RWPE2 (cell line): ENCODE results near the gene INF2.

Experiments used
- ATAC-seq: fragments of 200-7000 bp; cut with Tn5 transposase; 3 replicates; pipeline ENCODE4 v1.9.1; 2021; ENCODE audit warnings: low read depth
- DNase-seq: peaks from one replicate; pipeline ENCODE4 v3.0.0-alpha.2; 2020; ENCODE audit warnings: low spot score
- H3K27ac ChIP-seq: fragments of 450-650 bp; 2 replicates; pipeline ENCODE4 v1.5.1; 2017; ENCODE audit warnings: mild to moderate bottlenecking; ENCODE audit not compliant: poor library complexity, severe bottlenecking
- H3K27me3 ChIP-seq: fragments of 250-450 bp; sonication (Bioruptor Pico); 2 replicates; pipeline ENCODE4 v1.5.1; 2021; ENCODE audit warnings: mild to moderate bottlenecking, moderate library complexity; ENCODE audit not compliant: insufficient read depth, poor library complexity, severe bottlenecking
- H3K36me3 ChIP-seq: fragments of 250-450 bp; sonication (Bioruptor Pico); 2 replicates; pipeline ENCODE4 v1.5.1; 2020; ENCODE audit warnings: low read depth, mild to moderate bottlenecking, moderate library complexity
- H3K4me1 ChIP-seq: fragments of 250-450 bp; sonication (Bioruptor Pico); 2 replicates; pipeline ENCODE4 v1.5.1; 2021; ENCODE audit warnings: mild to moderate bottlenecking, moderate library complexity; ENCODE audit not compliant: insufficient read depth, poor library complexity, severe bottlenecking
- H3K4me3 ChIP-seq: fragments of 250-450 bp; sonication (Bioruptor Pico); 2 replicates; pipeline ENCODE4 v1.5.1; 2021; ENCODE audit warnings: mild to moderate bottlenecking, moderate library complexity; ENCODE audit not compliant: severe bottlenecking
- H3K9me3 ChIP-seq: fragments of 250-450 bp; sonication (Bioruptor Pico); 2 replicates; pipeline ENCODE4 v1.5.1; 2021; ENCODE audit warnings: mild to moderate bottlenecking, moderate library complexity; ENCODE audit not compliant: severe bottlenecking
- TF ChIP-seq, protein P1 (sequence below): fragments of 450-650 bp; IDR thresholded peaks from one replicate; pipeline ENCODE4 v1.5.1; 2017; ENCODE audit warnings: mild to moderate bottlenecking, moderate library complexity; ENCODE audit not compliant: poor library complexity, severe bottlenecking

The INF2 gene

GRCh38 chr14:104717646-104718045, 28.2 kb downstream of the INF2 start:
- TF ChIP-seq, protein P1, sequence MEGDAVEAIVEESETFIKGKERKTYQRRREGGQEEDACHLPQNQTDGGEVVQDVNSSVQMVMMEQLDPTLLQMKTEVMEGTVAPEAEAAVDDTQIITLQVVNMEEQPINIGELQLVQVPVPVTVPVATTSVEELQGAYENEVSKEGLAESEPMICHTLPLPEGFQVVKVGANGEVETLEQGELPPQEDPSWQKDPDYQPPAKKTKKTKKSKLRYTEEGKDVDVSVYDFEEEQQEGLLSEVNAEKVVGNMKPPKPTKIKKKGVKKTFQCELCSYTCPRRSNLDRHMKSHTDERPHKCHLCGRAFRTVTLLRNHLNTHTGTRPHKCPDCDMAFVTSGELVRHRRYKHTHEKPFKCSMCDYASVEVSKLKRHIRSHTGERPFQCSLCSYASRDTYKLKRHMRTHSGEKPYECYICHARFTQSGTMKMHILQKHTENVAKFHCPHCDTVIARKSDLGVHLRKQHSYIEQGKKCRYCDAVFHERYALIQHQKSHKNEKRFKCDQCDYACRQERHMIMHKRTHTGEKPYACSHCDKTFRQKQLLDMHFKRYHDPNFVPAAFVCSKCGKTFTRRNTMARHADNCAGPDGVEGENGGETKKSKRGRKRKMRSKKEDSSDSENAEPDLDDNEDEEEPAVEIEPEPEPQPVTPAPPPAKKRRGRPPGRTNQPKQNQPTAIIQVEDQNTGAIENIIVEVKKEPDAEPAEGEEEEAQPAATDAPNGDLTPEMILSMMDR: no peak
- no peak for ATAC-seq

GRCh38 chr14:104718147-104718546, 28.7 kb downstream of the INF2 start:
- DNase-seq (no peak), ATAC-seq (no peak)
- Histone ChIP-seq H3K27me3 (no peaks in the 10 kb centered on the region), H3K27ac (no peak overlapping the region), H3K9me3 (no peaks in the 10 kb centered on the region), H3K4me3 (no peak overlapping the region), H3K36me3 (peaks cover 60% of the 10 kb centered on the region), H3K4me1 (no peaks in the 10 kb centered on the region)
- TF ChIP-seq, protein P1: no peak

More at GRCh38 chr14:104717646-104718045, 28.2 kb downstream of the INF2 start:
- no peak for DNase-seq
- H3K36me3 ChIP-seq: peaks cover 65% of the 10 kb centered on the region
- no peak overlapping the region for H3K4me3 ChIP-seq
- H3K9me3 ChIP-seq: no peaks in the 10 kb centered on the region
- H3K27me3 ChIP-seq: no peaks in the 10 kb centered on the region
- H3K27ac ChIP-seq: no peak overlapping the region
- H3K4me1 ChIP-seq: no peaks in the 10 kb centered on the region

DNA sequence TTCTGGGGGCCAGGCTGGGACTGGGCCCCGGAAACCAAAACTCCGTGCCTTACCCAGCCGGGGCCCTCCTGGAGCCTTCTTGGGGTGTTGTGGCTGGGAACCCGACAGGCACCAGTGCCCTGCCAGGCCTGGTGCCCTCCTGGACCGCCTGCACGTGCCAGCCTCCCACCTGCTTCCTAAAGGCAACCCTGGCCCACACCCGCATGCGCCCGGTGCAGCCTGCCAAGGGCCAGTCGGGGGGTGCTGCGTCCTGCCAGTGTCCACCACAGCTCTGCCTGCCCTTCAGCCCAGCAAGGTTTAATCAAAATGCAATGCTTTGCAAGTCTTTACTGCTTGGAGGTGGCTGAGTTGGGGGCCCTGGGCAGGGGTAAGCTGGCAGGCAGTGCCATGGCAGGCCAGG, 29.5 kb downstream of the INF2 start:
- H3K27me3 ChIP-seq: no peaks in the 10 kb centered on the region
- no peaks in the 10 kb centered on the region for H3K4me1 ChIP-seq
- TF ChIP-seq, protein P1: no peak
- H3K27ac ChIP-seq: no peak overlapping the region
- no peak overlapping the region for H3K4me3 ChIP-seq
- ATAC-seq (no peak), DNase-seq (no peak)
- H3K36me3 ChIP-seq: peaks cover 52% of the 10 kb centered on the region
- H3K9me3 ChIP-seq: no peaks in the 10 kb centered on the region

DNA sequence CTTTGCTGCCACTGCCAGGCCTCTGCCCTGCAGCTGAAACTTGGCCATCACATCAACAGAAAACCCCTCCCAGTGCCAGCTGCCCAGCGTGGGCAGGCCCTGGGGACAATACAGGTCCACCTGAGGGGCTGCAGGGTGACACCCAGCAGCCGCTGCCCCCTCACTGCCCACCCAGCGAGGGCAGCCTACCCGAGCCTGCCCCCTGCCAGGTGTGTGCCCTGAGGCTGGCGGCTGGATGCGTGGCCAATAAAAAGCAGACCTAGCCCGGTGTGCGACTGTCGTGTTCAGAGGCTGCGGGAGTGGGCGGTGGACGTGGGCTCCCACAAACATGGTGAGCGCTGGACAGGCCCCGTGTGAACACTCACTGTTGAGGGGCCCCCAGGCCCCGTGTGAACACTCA, 29.9 kb downstream of the INF2 start:
- Histone ChIP-seq H3K4me1 (no peaks in the 10 kb centered on the region), H3K27ac (no peak overlapping the region), H3K36me3 (peaks cover 48% of the 10 kb centered on the region), H3K27me3 (no peaks in the 10 kb centered on the region), H3K4me3 (no peak overlapping the region), H3K9me3 (no peaks in the 10 kb centered on the region)
- TF ChIP-seq, protein P1: no peak
- ATAC-seq (no peak), DNase-seq (no peak)

- DNase-seq (no peak), ATAC-seq (no peak)
- H3K4me3 ChIP-seq: no peak overlapping the region
- TF ChIP-seq, protein P1: no peak
- no peak overlapping the region for H3K27ac ChIP-seq
- no peaks in the 10 kb centered on the region for H3K27me3 ChIP-seq
- no peaks in the 10 kb centered on the region for H3K9me3 ChIP-seq
- no peaks in the 10 kb centered on the region for H3K4me1 ChIP-seq
- peaks cover 24% of the 10 kb centered on the region for H3K36me3 ChIP-seq
These were observed 32.4 kb downstream of the INF2 start for GRCh38 chr14:104721505-104722431.
